WTC11 (cell line): ENCODE measurements around the gene CIDEB.

Experiments
- CTCF ChIP-seq: fragments of 200-600 bp; IDR thresholded peaks from 2 replicates; pipeline ENCODE4 v1.8.0; 2022; ENCODE audit warnings: antibody characterized with exemption
- E2F1 ChIP-seq: sonication (generic); formaldehyde crosslinking; IDR thresholded peaks from 2 replicates; pipeline ENCODE4 v1.8.0; 2022; ENCODE audit warnings: mild to moderate bottlenecking, missing genetic modification reagents
- MYBL2 ChIP-seq: sonication (generic); formaldehyde crosslinking; IDR thresholded peaks from 2 replicates; pipeline ENCODE4 v1.8.1; 2023; ENCODE audit warnings: mild to moderate bottlenecking, moderate library complexity, missing genetic modification reagents
- TEAD4 ChIP-seq: sonication (generic); formaldehyde crosslinking; IDR thresholded peaks from 2 replicates; pipeline ENCODE4 v1.8.0; 2022; ENCODE audit warnings: mild to moderate bottlenecking, missing genetic modification reagents
- TF ChIP-seq, protein P1 (sequence below): sonication (generic); formaldehyde crosslinking; IDR thresholded peaks from 2 replicates; pipeline ENCODE4 v1.8.1; 2023; ENCODE audit warnings: mild to moderate bottlenecking, missing genetic modification reagents, moderate library complexity

DNA sequence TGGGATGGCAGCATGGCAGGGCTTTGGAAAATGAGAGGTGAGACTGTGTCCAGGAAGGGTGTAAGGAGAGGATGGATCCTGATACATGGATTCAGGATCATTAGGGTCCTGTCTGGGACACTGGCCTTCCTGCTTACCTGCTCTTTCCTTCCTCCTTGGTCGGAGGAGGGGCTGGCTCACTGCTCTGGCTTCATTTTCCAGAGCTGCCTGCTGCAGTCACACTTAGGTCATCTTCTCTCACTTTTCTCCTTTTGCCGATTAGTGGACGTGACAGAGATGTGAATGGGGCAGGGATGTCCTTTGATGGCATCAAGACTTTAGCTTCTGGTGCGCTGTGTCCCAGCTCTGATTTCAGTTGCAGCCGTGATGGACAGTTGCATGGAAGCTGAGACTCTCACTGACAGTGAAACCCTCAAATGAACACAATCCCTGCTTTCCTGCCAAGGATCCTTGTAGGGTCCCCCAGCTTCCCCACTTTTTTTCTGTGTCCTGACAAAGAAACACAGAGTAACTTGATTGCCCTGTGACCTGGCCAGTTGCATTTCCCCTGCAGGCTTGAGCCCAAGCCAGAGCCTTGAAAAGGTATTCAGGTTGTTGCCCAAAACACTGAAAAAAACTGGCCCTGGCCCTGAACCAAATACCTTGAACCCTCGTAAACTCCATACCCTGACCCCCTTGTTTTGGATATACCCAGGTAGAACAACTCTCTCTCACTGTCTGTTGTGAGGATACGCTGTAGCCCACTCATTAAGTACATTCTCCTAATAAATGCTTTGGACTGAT is 756 bp upstream of the CIDEB start:
- TF ChIP-seq, protein P1, sequence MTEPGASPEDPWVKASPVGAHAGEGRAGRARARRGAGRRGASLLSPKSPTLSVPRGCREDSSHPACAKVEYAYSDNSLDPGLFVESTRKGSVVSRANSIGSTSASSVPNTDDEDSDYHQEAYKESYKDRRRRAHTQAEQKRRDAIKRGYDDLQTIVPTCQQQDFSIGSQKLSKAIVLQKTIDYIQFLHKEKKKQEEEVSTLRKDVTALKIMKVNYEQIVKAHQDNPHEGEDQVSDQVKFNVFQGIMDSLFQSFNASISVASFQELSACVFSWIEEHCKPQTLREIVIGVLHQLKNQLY (CRISPR knock-in tag): no peak
- TF ChIP-seq E2F1 (CRISPR knock-in tag): no peak
- no peak; the same call in 1 of the 2 replicates for TF ChIP-seq CTCF
- TF ChIP-seq MYBL2 (CRISPR knock-in tag): no peak
- no peak for TF ChIP-seq TEAD4 (CRISPR knock-in tag)
